Breast epithelium (tissue), 4 donors: ENCODE measurements around the gene JPH4. TPM values are rescaled to one million over a fixed set of nuclear protein-coding genes. Genes with fewer than 3 reads are reported as not detected.

Experiments
- DNase-seq, 2 donors: peaks; one replicate each; pipeline ENCODE4 v3.0.0-alpha.2; 2019; ENCODE audit warnings: low spot score in 2 of 2
- H3K27ac ChIP-seq, 2 donors: fragments of 200-600 bp; sonication (generic) in 1 of 2; one replicate each; pipeline ENCODE4 v1.5.1; 2016 to 2019; ENCODE audit warnings: mild to moderate bottlenecking in 1 of 2
- H3K27me3 ChIP-seq, 2 donors: fragments of 200-600 bp; sonication (generic) in 1 of 2; one replicate each; pipeline versions ENCODE4 v1.5.1 to v1.6.0; 2017 to 2019; ENCODE audit warnings: control low read depth in 1 of 2, mild to moderate bottlenecking in 1 of 2
- H3K36me3 ChIP-seq: fragments of 200-600 bp; one replicate; pipeline ENCODE4 v1.5.1; 2019
- H3K4me1 ChIP-seq, 2 donors: fragments of 200-600 bp; sonication (generic); one replicate each; pipeline ENCODE4 v1.5.1; 2016 to 2019; ENCODE audit warnings: control low read depth in 1 of 2
- H3K4me3 ChIP-seq, 3 donors: fragments of 200-600 bp; sonication (generic); 1 replicate in 2 of 3; 2 replicates in 1 of 3; pipeline ENCODE4 v1.5.1; 2016 to 2019; ENCODE audit warnings: mild to moderate bottlenecking in 3 of 3, moderate library complexity in 2 of 3
- H3K9me3 ChIP-seq, 2 donors: fragments of 200-600 bp; sonication (generic) in 1 of 2; one replicate each; pipeline ENCODE4 v1.5.1; 2016 to 2019; ENCODE audit warnings: control low read depth in 1 of 2
- CTCF ChIP-seq, 3 donors: fragments of 450-650 bp; IDR thresholded peaks; one replicate each; pipeline ENCODE4 v1.5.1; 2016 to 2017; ENCODE audit warnings: antibody characterized with exemption in 3 of 3, mild to moderate bottlenecking in 3 of 3, moderate library complexity in 3 of 3
- POLR2A ChIP-seq: fragments of 450-650 bp; IDR thresholded peaks from one replicate; pipeline ENCODE4 v1.6.1; 2016; ENCODE audit warnings: antibody characterized with exemption, mild to moderate bottlenecking, moderate library complexity
- POLR2AphosphoS5 ChIP-seq, 3 donors: sonication (generic); formaldehyde crosslinking; IDR thresholded peaks; one replicate each; pipeline ENCODE4 v1.6.1; 2017; ENCODE audit warnings: antibody characterized with exemption in 3 of 3
- intact Hi-C: fragments of 100-400 bp; cut with DNase I; formaldehyde crosslinking; loops from one replicate; pipeline ENCODE4 v1.15.1; 2023; ENCODE audit warnings: low total_unique reads
- total RNA-seq, 3 donors: library from RNA; depleted of rRNA; stranded (reverse); fragments of >200 nt; gene quantifications; one replicate each; pipeline ENCODE4 v1.1.0, GENCODE V29; 2016

Gene JPH4
- total RNA-seq, 3 donors from 2014 or later: 0.66 to 0.96 (median 0.73) TPM

- TF ChIP-seq CTCF (IDR thresholded peaks at IDR 0.05) (no peak), POLR2AphosphoS5 (IDR thresholded peaks at IDR 0.05) (no peak), POLR2A (no peak)
- H3K9me3 ChIP-seq: no peaks in the 10 kb centered on the region
- no peaks in the 10 kb centered on the region for H3K27me3 ChIP-seq
- no peaks in the 10 kb centered on the region for H3K36me3 ChIP-seq
- H3K4me1 ChIP-seq: no peaks in the 10 kb centered on the region
- H3K4me3 ChIP-seq: no peak overlapping the region
- DNase-seq: no peak
- no peak overlapping the region for H3K27ac ChIP-seq
- intact Hi-C loops: no loop called here
Observed at GRCh38 chr14:23609001-23609400, 30.4 kb upstream of the JPH4 start.

- no peaks in the 10 kb centered on the region for H3K9me3 ChIP-seq
- DNase-seq: no peak
- no peaks in the 10 kb centered on the region for H3K36me3 ChIP-seq
- H3K4me3 ChIP-seq: no peak overlapping the region
- H3K4me1 ChIP-seq: no peaks in the 10 kb centered on the region
- intact Hi-C loops: no loop called here
- H3K27ac ChIP-seq: no peak overlapping the region
- H3K27me3 ChIP-seq: no peaks in the 10 kb centered on the region
- no peak for TF ChIP-seq POLR2A
- no peak for TF ChIP-seq CTCF (IDR thresholded peaks at IDR 0.05)
- TF ChIP-seq POLR2AphosphoS5 (IDR thresholded peaks at IDR 0.05): no peak
Observed at GRCh38 chr14:23608454-23608853, 29.9 kb upstream of the JPH4 start.

GRCh38 chr14:23605931-23606585, 27.5 kb upstream of the JPH4 start:
- H3K27ac ChIP-seq: no peak overlapping the region
- H3K4me1 ChIP-seq: no peaks in the 10 kb centered on the region
- H3K4me3 ChIP-seq: no peak overlapping the region
- H3K27me3 ChIP-seq: no peaks in the 10 kb centered on the region
- TF ChIP-seq POLR2AphosphoS5 (IDR thresholded peaks at IDR 0.05): no peak
- no peak for TF ChIP-seq POLR2A
- no peak for TF ChIP-seq CTCF (IDR thresholded peaks at IDR 0.05)
- intact Hi-C loops: no loop called here
- H3K9me3 ChIP-seq: no peaks in the 10 kb centered on the region
- no peak for DNase-seq
- H3K36me3 ChIP-seq: no peaks in the 10 kb centered on the region

GRCh38 chr14:23604675-23605170, 26.1 kb upstream of the JPH4 start:
- H3K4me3 ChIP-seq: no peak overlapping the region
- no peaks in the 10 kb centered on the region for H3K9me3 ChIP-seq
- TF ChIP-seq POLR2AphosphoS5 (IDR thresholded peaks at IDR 0.05) (no peak), CTCF (IDR thresholded peaks at IDR 0.05) (no peak), POLR2A (no peak)
- H3K27me3 ChIP-seq: no peaks in the 10 kb centered on the region
- intact Hi-C loops: no loop called here
- H3K36me3 ChIP-seq: no peaks in the 10 kb centered on the region
- no peak overlapping the region for H3K27ac ChIP-seq
- no peak for DNase-seq
- no peaks in the 10 kb centered on the region for H3K4me1 ChIP-seq

GRCh38 chr14:23604148-23604547, 25.6 kb upstream of the JPH4 start:
- Histone ChIP-seq H3K27me3 (no peaks in the 10 kb centered on the region), H3K27ac (no peak overlapping the region), H3K36me3 (no peaks in the 10 kb centered on the region), H3K4me1 (no peaks in the 10 kb centered on the region), H3K4me3 (no peak overlapping the region), H3K9me3 (no peaks in the 10 kb centered on the region)
- DNase-seq: no peak
- no peak for TF ChIP-seq POLR2AphosphoS5 (IDR thresholded peaks at IDR 0.05)
- TF ChIP-seq CTCF (IDR thresholded peaks at IDR 0.05): no peak
- no peak for TF ChIP-seq POLR2A
- intact Hi-C loops: no loop called here
